SK-N-SH treated with all-trans-retinoic acid at 6 μM for 48 hours (cell line): ENCODE data around the gene HMCN2.

Experiments
- BACH2 ChIP-seq: fragments of 250-450 bp; sonication (Bioruptor Pico); IDR thresholded peaks from 2 replicates; pipeline ENCODE4 v1.9.0; 2021; ENCODE audit warnings: mild to moderate bottlenecking, borderline replicate concordance
- ZFP3 ChIP-seq: fragments of 250-450 bp; sonication (Bioruptor Pico); IDR thresholded peaks from 2 replicates; pipeline ENCODE4 v1.5.0; 2020; ENCODE audit warnings: mild to moderate bottlenecking, moderate library complexity
- ZFP30 ChIP-seq: fragments of 450-650 bp; formaldehyde crosslinking; IDR thresholded peaks from 2 replicates; pipeline ENCODE4 v1.5.0; 2022; ENCODE audit warnings: mild to moderate bottlenecking, moderate library complexity
- ZNF8 ChIP-seq: fragments of 450-650 bp; formaldehyde crosslinking; IDR thresholded peaks from 2 replicates; pipeline ENCODE4 v1.5.0; 2020; ENCODE audit warnings: mild to moderate bottlenecking, moderate library complexity

DNA sequence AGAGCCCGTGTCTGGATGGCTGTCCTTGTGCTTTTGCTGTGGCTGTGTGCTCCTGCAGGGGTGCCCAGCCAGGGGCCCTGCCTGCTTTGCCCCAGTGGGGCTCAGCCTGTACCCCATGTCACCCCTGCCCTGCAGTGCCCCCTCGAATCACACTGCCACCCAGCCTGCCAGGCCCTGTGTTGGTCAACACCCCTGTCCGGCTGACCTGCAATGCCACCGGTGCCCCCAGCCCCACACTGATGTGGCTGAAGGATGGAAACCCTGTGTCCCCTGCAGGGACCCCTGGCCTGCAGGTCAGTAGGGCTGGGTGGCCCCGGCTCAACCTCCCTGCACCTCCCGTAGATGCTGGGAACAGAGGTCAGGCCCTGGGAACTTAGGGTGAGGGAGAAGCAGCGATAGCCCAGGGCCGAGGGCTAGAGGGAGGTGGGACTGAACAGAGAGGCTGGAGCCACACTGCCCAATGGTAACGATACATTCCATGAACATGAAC, 96.4 kb downstream of the HMCN2 start:
- no peak for TF ChIP-seq ZFP3 (CRISPR knock-in tag)
- no peak for TF ChIP-seq ZNF8 (CRISPR knock-in tag)
- no peak for TF ChIP-seq BACH2
- TF ChIP-seq ZFP30 = no peak
